22Rv1 (cell line): ENCODE measurements around the gene BRD3.

Source experiments
- H3K27ac ChIP-seq: fragments of 450-650 bp; 2 replicates; pipeline ENCODE4 v1.5.1; 2017
- CTCF ChIP-seq: fragments of 450-650 bp; IDR thresholded peaks from 2 replicates; pipeline ENCODE4 v1.5.1; 2017; ENCODE audit warnings: mild to moderate bottlenecking
- ZFX ChIP-seq: fragments of 450-650 bp; IDR thresholded peaks from 2 replicates; pipeline ENCODE4 v1.6.1; 2017; ENCODE audit warnings: antibody characterized with exemption, borderline replicate concordance

BRD3 gene

GRCh38 chr9:133998915-133999595, 68.8 kb downstream of the BRD3 start:
- no peak for TF ChIP-seq CTCF
- no peak for TF ChIP-seq ZFX
- H3K27ac ChIP-seq = no peak overlapping the region

- TF ChIP-seq ZFX (no peak), CTCF (no peak)
- no peak overlapping the region for H3K27ac ChIP-seq
Observed at GRCh38 chr9:133997584-133997983, 70.2 kb downstream of the BRD3 start.

- TF ChIP-seq ZFX (no peak), CTCF (no peak)
- H3K27ac ChIP-seq = no peak overlapping the region
Observed at GRCh38 chr9:133996531-133997520, 71.0 kb downstream of the BRD3 start.

- no peak overlapping the region for H3K27ac ChIP-seq
- TF ChIP-seq ZFX (no peak), CTCF (no peak)
Observed at GRCh38 chr9:133995012-133995896, 72.6 kb downstream of the BRD3 start.

- H3K27ac ChIP-seq = no peak overlapping the region
- TF ChIP-seq ZFX (no peak), CTCF (peak; percentile 96)
Observed at GRCh38 chr9:133994353-133995011, 73.3 kb downstream of the BRD3 start.

GRCh38 chr9:133993635-133994253, 74.1 kb downstream of the BRD3 start:
- no peak for TF ChIP-seq CTCF
- TF ChIP-seq ZFX = no peak
- H3K27ac ChIP-seq = peak overlapping the region; percentile 84
